Activated gamma-delta T cell treated with Interleukin-2 at 50 U/mL for 16 hours (primary cell): ENCODE measurements around the gene LRRC56.

Experiments used
- DNase-seq: peaks from one replicate; pipeline ENCODE4 v3.0.0-alpha.2; 2020

Gene LRRC56

GRCh38 chr11:577611-577894 lies 40.2 kb downstream of the LRRC56 start:
- DNase-seq: no peak

GRCh38 chr11:578276-579035 lies 41.1 kb downstream of the LRRC56 start:
- no peak for DNase-seq

GRCh38 chr11:579830-580601 lies 42.7 kb downstream of the LRRC56 start:
- no peak for DNase-seq

- no peak for DNase-seq
Observed at GRCh38 chr11:581342-581741, 44.0 kb downstream of the LRRC56 start.

GRCh38 chr11:581752-582151 lies 44.4 kb downstream of the LRRC56 start:
- DNase-seq: no peak

DNA sequence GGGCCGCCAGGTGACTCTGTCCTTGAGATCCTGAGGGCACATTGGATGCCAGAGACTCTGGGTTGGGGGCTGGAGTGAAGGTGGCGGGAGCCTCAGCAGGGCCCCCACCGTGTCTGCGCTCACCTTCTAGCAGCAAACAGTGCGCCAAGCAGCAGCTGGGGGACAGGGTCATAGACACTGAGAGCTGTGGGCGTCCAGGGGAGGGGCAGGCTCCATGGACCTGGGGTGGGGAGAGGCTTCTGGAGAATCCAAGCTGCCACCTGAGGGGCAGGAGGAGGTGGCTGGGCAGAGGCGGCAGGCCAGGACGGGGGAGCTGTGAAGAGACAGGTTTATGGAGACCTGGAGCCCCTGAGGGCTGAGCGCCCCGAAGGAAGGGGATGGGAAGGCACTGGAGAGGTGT lies 47.0 kb downstream of the LRRC56 start:
- no peak for DNase-seq

DNA sequence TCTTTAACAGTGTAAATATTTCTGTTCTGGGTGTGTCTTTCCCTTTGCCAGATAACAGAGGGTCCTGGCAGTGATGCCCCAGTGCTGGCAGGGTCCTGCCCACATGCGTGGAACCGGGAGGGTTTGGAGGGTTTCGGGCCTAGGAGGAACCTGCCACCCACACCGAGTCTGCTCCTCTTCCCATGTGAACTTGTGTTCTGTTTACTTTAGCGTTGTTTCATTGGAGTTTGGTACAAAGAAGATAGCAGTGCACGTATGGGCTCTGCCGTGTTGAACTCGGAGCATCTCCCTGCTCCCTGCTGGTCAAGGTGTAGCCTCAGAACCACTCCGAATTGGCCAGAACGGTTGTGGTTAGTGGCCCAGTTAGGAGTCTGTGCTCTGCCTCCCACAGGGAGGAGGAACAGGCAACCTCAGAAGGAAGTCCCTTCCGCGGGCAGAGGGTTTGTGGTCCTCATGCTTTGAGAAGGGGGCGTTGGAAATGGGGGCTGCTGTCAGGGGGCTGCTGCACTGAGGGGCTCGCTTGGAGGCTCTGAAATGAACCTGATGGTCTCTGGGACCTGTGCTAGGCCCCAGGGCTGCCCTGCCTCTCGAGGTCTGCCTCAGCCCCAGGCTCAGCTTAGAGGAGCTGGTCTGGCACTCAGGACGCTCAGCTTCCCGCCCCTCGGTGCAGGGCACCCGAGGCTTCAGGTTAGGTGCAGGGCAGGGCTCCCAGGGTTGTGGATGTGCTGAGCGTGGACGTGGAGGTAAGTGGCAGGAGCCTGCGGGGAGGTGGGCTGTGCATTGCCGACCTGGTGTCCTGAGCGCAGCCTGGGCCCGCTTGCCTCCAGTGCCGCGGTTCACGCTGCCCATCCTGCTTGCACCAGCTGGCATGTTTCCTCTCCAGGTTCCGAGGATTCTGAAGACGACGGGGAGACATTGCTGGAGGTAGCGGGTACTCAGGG lies 49.3 kb downstream of the LRRC56 start:
- no peak for DNase-seq

GRCh38 chr11:587546-587945 lies 50.2 kb downstream of the LRRC56 start:
- DNase-seq: no peak

DNA sequence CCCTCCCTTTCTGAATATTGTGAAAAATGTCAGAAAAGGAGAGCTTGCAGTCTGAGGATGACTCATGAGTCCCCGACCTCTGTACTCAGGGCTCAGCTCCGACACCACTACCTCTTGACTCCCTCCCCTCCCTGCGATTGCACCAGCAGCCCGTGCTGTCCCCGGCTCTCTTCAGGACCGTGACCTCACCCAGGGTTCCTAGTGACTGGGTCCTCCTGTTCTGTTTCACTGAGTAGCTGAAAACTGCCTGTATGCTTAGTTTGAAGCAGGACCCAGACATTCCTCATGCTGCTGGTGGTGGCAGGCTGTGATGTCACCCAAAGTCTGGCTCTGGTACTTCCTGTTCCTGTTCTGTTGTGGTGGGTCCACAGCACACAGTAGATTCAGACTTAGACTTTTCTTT lies 50.7 kb downstream of the LRRC56 start:
- peak; percentile 60 for DNase-seq

DNA sequence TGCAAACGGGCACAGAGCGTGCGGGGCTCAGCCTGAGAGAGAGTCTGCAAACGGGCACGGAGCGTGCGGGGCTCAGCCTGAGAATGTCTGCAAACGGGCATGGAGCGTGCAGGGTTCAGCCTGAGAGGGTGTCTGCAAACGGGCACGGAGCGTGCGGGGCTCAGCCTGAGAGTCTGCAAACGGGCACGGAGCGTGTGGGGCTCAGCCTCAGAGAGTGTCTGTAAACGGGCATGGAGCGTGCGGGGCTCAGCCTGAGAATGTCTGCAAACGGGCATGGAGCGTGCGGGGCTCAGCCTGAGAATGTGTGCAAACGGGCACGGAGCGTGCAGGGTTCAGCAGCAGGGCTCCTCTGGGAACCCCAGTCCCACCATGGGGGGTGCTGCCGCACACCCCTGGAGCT lies 52.5 kb downstream of the LRRC56 start:
- no peak for DNase-seq

- no peak for DNase-seq
Observed at GRCh38 chr11:590997-591396, 53.7 kb downstream of the LRRC56 start.

GRCh38 chr11:592501-592900 lies 55.2 kb downstream of the LRRC56 start:
- no peak for DNase-seq

DNA sequence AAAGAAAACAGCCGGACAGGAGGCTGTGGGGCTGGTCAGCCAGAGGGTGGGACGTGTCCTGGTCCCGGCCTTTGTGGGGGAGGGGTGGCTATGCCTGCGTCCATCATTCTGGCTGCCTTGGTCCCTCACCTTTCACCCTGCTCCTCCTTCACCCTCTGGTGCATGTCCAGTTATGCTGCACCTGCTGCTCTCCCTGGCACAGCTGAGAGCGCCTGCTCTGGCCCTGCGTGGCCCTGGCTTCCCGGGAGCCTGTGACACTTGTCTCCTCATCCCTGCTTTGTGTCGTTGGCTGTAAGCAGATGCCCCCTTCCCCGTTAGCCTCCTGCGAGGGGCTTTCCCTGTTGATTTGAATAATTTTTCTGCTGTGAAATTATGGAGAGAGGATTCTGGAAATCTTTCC lies 55.6 kb downstream of the LRRC56 start:
- DNase-seq: no peak

- no peak for DNase-seq
Observed at GRCh38 chr11:593347-593746, 56.0 kb downstream of the LRRC56 start.

DNA sequence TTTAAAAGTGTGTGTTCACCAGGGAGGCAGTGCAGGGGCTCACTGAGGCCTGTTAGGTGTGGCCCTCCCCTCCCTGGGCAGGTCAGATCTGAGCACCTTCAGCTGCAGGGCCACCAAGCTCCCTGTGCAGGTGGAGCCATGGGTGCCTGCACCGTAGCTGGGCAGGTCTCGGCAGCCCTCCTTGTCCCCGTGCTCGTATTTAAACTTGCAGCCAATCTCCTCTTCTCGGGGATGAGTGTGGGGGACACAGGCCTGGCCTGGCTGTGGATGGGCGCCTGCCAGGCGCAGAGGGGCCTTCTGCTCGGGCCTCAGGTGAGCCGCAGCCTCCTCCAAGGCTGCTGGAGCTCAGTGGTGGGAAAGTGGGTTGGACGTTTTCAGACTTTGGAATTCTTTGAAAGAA lies 58.1 kb downstream of the LRRC56 start:
- DNase-seq: no peak

DNA sequence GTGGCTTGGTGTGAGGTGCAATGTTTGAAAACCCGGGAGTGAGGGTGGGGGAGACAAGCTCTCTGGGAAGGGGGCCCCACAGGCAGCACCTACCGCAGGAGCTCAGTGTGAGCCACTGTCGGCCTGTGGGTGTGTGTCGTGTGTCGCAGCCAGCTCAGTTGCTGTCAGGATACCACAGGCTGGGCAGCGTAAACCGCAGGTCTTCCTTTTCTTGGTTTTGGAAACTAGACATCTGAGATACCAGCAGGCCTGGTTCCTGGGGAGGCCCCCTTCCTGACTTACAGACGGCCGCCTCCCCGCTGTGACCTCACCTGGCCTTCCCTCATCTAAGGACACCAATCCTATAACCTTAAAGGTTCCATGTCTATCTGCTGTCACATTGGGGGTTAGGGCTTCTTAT lies 59.0 kb downstream of the LRRC56 start:
- no peak for DNase-seq

DNA sequence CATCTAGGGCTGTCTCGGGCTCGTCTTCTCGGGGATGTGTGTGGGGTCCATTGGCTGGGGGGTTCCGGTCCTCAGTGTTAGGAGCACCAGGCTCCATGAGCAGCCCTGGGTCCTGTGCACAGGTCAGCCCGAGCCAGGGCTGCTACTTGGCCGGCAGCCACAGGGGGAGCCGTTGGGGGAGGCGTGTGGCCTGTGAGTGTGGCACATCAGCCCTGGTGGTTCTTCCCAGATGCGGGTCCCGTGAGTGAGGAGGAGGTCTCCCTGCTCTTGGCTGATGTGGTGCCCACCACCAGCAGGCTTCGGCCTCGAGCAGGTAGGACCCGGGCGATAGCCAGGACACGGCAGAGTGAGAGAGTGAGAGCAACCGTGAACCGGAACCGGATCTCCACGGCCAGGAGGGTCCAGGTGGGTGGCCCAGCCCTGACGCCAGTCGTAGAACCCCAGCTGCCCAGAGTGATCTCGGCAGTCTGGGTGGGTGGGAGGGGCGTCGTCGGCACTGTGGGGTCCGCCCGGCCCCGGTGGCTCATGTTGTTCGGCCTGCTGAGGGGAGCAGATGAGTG lies 59.9 kb downstream of the LRRC56 start:
- DNase-seq: no peak

- DNase-seq: no peak
Observed at GRCh38 chr11:598005-598680, 60.8 kb downstream of the LRRC56 start.

DNA sequence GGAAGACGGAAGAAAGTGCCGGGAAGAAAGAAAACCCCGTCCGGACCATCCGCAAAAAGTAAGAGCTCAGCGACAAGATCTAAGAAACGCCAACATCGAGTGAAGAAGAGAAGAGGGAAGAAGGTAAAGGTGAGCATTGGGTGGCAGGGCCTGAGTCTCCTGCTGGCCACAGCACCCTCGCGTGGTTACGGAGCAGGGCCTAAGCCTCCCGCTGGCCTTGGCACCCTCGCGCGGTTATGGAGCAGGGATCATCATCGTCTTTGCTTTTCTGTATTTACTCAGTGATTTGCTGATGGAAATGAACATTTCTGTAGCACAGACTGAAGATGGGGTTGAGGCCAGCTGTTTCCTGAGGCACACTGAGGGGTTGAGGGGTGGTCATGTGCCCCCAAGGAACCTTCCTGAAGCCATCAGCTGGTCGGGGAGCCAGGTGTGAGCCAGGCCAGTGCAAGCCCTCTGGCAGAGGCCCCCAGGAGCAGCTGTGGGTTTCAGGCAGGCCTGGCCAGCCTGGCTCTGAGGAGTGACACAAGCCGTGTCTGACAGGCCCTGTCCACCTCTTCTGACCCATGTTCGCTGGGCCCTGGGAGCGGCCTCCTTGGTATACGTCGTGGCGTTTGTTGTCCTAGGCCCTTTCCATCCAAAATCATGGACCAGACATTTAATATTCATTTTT lies 64.4 kb downstream of the LRRC56 start:
- no peak for DNase-seq

GRCh38 chr11:603154-603553 lies 65.8 kb downstream of the LRRC56 start:
- DNase-seq: no peak
